Stimulated activated naive CD4-positive, alpha-beta T cell (primary cell): ENCODE data around the gene NXPH3.
"Not testable (repeated sequence)": the region's sequence is repeated elsewhere in the genome, so short reads cannot be mapped to it uniquely, and the experiment has no call there.

Experiments
- DNase-seq, 6 experiments: peaks; one replicate each; lab custom pipeline; 2025; lab: John Stamatoyannopoulos, UW

Gene NXPH3

DNA sequence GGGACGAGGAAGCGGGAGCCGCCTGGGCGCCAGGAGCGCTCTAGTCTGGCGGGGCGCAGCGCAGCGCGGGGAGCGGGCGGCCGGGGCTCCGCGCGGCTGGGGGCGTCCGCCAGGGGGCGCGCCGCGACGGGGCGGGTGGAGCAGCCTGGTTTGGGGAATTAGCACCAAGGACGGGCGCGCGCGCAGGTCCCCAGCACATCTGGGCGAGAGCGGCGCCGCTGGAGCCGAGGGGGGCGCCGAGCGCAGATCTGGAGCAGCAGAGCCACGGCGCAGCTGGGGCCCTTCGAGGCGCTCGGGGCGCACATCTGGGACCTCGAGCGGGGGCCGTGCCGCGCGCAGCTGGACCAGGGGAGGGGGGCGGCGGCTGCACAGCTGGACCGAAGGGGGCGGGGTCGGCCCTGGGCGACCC, at the start of gene NXPH3:
NXPH3 (plus strand) TSS at position 193 of the 409 bp plus-strand sequence. CDS start 349 bp downstream, outside the sequence.
- peak; percentile 12 to 62 (median 50) for DNase-seq

DNA sequence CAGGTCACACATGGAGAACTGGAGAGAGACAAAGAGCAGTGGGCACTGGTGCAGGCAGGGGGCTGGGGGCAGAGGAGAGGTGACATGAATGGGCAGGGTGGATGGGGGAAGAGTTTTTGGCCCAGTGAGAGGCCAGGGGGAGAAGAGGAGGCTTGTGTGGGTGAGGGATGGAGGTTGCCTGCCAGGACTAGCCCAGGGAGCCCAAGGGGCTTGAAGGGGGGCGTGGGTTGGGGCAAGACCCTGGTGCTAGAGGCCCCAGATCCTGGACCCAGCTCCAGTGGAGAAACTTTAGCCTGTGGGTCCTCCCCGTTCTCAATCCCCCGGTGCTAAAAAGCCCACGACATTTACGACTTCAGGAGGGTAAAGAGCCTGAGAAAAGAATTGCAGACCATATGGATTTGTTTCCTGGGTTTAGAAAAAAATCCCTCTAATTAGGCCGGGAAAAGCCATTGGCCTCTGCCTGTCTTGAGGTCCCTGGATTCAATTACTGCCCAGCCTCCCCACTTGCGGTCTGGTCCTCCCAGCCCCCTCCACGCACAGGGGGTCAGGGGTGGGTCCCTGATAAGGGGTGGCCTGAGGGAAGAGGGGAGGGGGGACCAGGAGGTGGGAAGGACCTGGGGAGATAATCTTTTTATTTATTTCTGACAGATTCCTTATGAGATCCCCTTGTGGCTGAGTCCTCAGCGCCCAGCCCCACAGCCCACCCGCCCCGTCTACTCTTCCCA, 47.6 kb upstream of the NXPH3 start:
- no peak for DNase-seq

DNA sequence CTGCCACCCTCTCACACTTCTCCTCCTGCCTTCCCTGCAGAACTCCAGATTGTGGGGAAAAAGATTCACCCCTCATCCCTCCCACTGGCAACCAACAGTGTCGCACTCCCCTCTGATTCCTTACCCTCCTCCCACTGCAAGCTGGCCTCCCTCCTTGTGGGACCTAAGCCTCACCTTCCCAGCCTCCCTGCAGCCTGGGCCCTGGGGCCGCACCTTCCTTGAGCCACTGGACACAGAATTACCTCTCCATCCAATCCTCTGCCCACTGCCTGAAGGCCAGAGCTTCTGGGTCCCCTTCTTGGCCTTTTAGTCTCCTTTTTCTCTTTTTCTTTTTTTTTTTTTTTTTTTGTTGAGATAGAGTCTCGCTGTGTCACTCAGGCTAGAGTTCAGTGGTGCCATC, 46.7 kb upstream of the NXPH3 start:
- no peak for DNase-seq

DNA sequence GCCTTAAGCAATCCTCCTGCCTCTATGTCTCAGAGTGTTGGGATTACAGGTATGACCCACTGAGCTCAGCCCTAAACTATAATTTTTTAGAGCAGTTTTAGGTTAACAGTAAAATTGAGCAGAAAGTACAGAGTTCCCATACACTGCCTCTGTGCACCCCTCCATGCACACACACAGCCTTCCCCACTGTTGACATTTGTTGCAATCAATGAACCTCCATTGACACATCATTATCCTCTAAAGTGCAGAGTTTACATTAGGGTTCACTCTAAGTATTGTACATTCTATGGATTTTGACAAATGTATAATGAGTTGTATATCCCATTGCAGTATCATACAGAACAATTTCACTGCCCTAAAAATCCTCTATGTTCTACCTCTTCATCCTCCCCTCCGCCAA, 45.6 kb upstream of the NXPH3 start:
- no peak for DNase-seq

DNA sequence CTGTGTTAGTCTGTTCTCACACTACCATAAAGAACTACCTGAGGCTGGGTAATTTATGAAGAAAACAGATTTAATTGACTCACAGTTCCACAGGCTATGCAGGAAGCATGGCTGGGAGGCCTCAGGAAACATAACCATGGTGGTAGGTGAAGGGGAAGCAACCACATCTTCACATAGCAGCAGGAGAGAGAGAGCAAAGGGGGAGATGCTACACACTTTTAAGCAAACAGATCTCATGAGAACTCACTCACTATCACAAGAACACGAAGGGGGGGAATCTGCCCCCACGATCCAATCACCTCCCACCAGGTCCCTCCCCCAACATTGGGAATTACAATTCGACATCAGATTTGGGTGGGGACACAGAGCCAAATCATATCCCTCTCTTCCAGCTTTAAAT, 31.8 kb upstream of the NXPH3 start:
- no peak for DNase-seq

DNA sequence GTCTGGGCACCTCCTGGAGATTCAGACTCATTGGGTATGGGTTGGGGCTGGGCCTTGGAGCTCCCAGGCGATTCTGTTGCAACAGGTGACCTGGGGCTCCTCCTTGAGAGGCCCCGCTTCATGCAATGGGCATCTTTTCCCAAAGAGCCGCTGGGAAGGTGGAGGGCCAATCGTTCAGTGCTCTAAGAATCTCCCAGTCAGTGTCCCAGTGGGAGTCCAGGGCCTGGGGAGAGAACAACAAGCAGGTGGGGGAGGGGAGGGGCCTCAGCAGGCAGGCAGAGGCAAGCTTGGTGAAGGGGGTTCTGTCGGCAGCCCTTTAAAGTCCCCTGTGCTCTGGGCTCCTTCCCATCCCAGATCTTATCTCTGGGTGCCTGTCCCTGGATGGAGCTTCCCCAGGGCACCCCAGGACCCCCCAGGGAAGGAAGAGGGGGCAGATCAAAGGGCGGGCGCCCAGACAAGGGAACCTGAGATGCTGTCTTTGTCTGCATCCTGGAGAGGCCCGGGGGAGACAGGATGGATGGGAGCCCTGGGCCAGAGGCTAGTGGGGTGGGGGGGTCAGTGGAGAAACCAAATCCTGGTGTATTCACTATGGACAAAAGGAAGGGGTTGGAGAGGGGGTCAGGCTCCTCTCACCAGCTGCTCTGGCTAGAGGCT, 30.5 kb upstream of the NXPH3 start:
- no peak for DNase-seq

DNA sequence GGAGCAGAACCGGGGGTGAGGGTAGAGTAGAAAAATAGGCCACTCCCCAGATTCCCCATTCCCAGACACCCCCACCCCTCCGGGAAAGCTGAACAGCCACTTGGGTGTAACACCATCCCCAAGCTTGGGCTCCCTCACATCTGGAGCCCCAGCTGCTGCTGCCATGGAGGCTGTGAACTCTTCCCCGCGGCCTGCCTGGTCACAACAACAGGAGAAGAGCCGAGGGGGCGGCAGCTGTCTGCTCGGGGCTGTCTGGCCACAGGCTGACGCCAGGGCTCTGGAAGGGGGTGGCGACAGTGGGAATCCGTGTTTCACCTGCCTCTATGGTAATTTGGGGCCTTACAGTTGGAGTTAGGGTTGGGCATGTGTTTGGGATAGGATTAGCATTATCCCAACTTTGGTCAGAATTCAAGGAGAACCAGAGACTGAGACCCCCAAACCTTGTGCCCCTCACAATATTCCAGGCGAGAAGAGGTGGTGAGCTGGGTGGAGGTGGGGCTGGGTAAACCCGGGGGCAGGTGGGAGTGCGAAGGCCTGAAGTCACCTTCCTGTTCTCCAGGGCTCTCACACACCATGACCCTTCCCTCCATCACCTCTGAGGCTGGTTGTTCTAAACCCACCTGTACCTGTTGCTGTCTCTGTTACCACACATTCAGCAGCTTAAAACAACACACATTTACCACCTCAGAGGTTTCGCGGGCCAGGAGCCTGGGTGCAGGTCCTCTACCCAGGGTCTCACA, 29.7 kb upstream of the NXPH3 start:
- no peak for DNase-seq

DNA sequence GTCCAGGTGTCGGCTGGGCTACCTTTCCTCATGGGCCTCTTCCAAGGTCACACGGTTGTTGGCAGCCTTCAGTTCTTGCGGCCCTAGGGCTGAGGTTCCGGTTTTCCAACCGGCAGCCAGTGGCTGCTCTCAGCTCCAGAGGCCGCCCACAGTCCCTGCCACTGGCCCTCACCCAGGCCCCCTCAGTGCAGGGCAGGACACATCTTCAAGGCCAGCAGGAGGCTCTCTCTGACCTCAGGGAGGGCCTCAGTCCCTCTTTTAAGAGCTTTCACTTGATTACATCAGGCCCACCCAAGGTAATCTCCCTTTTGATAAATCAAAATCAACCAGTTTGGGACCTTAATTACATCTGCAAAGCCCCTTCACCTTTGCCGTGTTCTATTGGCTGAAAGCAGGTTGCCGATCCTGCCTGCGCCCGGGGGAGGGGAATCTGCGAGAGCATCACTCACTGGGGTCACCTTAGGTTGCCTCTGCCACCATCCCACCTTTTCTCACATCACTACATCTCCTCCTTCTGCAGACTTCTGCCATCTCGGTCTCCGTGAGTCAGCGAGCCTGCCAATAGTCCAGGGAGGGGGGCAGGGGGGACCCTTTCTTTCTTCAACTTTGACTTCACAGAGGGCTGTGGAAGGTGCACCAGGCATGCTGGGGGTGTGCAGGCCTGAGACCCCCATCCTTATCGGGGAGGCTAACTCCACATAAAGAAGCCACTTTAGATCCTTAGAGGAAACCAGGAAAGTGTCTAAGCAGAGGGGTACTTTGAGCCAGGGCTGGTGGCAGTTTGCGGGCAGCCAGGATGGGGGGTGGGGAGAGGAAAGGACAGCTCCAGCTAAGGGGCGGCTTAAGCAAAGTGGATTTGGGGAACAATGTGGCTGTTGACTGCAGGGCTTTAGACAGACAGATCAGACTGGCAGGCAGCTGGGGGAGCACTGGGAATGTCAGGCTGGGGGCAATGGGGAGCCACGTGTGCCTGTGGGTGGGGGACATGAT, 28.8 kb upstream of the NXPH3 start:
- DNase-seq = no peak

DNA sequence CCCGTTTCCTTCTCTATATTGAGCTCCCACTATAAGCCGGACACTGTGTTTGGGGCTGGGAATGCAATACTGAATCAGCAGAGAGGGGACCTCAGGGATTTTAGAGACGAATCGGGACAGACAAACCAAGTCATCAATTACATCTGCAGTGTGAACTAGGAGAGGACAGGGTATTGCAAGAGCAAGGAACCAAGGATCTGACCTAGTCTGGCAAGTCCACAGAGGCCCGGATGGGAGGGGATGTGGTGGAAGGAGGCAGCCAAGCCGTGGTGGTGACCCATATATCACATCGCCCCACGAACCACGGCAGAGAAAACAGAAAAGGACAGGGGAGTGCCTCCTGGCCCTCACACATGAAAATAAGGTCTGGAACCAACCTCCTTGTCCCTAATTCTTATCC, 28.1 kb upstream of the NXPH3 start:
- DNase-seq = no peak

DNA sequence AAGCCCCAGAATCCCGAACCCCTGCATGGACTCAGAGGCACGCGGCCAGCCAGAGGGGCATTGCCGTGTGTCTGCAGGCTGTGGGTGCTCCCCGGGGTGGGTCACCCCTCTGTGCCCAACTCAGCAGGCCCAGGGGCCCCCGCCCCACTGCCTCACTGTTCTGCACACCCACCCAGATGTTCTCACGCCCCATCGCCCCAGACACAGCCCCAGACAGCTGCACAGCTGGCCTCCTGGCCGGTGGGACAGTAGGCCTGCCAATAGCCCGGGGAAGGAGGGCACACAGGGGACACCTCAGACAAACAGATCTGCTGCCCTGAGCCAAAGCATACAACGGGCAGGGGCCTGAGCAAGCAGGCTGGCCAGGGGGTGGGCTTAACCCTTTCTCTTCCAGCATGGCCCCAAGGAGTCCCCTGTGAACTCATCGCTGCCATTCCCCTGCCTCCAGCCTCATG, 27.6 kb upstream of the NXPH3 start:
- DNase-seq = no peak

DNA sequence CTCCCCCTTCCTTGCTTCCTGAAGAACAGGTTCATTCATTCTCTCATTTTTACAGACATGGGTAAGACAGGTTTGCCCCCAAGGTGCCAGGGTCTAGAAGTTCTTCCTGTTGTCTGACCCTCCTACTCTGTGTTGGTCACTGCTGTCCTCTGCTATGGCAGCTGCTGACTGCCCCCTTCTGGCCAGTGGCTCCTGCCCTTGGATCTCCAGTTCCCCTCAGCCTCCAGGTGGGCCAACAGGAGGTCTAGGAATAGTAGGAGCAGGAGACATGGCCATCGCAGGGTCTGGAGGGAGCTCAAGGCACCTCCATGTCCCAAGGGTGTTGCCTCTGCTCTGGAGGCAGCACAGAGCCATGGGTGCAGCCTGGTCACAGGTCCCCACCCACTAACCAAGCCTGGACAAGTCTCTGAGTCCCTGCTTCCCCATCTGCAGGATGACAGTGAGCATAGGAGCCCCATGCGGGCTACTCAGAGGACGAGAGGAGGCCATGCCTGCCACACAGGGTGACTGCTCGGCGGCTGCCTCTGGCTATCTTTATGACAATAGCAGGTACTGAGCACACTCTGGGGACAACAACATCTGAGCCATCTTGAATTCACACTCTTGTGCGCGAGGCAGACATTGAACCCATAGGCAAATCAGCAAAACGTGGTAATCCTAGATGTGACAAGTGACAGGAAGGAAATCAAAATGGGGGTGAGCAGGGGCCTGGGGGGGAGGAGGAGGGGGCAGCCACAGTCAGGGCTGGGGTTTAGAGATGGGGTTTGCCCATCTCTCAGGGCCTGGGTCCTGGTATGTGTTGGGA, 27.0 kb upstream of the NXPH3 start:
- DNase-seq = no peak

DNA sequence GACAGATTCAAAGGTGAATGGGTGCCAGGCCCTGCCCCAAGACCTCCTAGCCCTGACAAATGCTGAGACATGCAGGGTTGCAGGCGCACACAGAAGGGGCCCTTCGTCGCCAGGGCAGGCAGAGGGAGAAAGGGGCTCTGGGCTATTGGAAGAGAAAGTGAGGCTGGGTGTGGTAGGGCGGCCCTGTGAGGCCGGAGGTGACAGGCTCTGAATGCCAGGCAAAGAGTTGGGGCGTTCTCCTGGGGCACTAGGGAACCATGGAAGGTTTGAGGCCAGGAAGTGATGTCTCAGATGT, 26.4 kb upstream of the NXPH3 start:
- no peak for DNase-seq

DNA sequence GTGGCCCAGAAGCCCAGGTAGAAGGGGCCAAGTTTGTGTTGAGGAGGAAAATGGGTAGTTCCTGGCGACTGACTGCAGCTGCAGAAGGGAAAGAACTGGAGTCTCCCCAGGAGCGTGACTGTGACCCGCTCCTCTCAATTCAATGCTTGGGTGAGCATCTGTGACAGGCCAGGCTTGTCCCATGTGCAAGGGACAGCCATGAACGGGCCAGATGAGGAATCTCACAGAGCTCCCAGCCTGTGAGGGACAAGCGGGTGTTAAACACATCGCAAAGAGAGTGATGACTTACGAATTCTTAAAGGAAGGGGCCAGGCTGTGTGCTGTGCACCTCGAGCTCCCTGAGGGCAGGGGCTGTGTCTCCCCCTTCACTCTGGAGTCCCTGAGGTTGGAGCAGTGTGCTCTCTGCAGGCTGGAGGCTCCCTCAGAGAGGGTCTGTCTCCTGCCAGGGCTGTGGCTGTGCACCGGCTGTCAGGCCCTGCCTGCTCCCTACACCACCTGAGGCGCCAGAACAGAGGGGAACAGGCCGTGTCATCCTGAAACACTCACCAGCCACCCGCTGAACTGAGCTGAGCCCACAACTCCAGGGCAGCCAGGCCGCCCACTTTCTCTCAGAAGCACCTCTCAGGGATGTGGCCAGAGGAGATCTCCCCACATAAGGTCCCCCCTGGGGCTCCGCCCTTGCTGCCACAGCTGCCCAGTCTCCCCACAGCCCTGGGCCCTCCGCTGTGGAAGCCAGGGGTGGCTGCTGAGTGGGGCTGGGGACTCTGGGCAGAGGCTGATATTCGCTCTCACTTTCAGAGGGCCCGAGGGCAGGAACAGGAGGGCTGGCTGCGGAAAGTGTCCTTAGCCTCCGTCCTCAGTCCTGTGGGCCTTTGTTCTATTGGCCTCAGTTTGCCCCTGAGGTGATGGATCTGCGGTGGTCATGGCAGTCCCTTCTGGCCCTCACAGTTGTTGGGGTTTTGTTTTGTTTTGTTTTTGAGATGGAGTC, 25.7 kb upstream of the NXPH3 start:
- no peak for DNase-seq

DNA sequence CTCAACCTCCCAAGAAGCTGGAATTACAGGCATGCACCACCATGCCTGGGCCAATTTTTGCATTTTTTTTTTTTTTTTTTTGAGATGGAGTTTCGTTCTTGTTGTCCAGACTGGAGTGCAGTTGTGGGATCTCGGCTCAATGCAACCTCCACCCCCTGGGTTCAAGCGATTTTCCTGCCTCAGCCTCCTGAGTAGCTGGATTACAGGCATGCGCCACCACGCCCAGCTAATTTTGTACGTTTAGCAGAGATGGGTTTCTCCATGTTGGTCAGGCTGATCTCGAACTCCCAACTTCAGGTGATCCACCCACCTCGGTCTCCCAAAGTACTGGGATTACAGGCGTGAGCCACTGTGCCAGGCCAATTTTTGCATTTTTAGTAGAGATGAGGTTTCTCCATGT, 24.9 kb upstream of the NXPH3 start:
- not testable (repeated sequence) for DNase-seq

DNA sequence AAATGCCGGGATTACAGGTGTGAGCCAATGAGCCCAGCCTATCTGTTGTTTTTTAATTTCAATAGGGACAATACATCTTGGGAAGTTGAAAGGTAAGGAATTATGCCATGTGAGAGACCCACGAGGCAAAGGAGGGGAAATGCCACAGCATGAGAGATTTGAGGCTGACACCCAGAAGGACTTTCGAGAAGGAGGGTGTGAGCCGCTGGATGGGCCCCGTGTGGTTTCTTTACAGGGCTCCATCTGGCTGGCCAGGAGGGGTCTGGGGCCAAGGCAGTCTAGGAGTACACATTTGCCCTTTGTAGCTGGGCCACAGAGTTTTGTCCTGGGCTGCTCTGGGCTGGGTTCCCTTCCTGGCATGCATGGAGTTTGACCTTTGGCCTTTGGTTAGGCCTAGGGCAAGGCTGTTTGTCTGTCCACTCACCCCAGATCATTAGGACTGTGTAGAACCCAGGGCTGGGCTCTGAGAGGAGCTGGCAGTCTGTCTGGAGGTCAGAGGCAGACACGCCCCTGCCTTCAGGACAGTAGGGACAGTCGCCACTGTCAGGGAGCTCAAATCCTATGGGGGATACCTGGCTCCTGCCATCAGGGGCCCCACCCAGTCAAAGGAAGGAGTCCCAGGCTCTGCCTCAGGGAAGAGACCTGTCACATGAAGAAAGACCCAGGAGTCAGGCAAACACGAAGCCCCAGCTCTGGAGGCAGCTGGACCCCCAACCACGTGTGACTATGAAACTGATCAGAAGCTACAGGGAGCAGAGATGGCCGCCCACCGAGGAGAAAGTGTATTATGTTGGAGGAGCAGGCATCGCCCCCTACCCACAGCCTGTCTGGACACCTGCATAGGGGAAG, 24.2 kb upstream of the NXPH3 start:
- DNase-seq = no peak

DNA sequence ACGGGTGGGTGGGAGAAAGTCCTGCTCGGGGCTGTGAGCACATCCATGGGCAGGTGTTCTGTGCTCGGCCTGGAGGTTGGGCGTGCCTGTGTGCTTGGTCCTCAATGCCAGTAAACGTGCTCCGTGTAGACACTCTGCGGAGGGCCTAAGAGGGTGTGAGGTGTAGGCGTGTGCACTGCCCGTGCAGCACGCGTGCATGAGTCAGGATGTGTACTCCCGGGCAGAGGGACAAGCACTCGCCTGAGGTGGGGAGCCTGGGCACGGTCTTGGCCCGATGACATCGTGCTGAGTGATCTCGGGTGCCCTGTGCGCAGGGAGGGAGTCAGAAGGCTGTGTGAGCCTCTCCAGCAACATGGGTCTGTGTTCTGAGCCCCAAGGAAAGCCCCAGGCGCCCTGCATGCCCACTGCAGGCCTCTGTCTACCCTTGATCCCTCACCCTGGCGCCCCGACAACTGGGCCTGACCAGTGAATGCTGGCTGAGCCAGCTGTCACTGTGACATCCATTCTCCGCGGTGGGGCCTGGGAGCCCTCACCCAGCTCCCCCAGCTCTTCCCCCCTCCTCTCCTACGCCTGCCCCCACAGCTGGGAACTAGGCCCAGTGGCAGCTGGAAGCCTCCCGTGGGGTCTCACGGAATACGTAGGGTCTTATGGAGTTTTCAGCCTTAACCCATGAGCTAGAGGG, 23.5 kb upstream of the NXPH3 start:
- DNase-seq = no peak

DNA sequence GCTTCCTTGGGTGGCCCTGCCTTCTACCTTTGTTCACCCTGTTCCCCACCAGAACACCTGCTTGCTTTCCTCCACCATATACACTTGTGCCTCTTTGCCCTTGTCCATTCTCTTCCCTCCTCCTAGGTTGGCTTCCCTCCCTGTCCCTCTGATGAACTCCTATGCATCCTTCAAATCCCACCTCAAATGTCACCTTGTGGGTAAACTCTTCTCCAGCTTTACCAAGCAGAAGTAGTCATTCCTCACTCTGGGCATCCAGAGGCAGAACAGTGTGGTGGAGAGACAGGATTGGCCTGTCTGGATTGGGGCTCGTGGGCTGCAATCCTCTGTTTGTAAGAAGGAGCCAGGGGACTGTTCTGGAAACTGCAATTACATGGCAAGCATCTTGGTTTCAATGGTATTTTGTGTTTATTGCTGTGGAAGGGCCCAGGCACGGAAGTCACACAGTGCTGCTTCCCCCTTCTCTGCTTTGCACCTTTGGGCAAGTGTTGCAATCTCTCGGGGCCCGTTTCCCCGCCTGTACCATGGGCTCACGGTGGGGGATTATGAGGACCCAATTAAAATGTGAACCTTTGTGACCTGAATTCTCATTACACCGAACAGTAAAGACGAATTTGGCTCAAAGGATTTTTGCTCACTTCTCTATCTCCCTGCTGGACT, 21.9 kb upstream of the NXPH3 start:
- no peak for DNase-seq
